ENCODE measurements around the gene CLTA. TPM values are rescaled to one million over a fixed set of nuclear protein-coding genes. Genes with fewer than 3 reads are reported as not detected.

The CLTA gene
- total and polyA plus RNA-seq, 2 experiments from 2014 or later: 218 to 240 TPM

- DNase-seq: no peak
- H3K9me3 ChIP-seq (ENCODE audit: low read depth): no peaks in the 10 kb centered on the region
- H3K27ac ChIP-seq: no peak overlapping the region
- H3K4me2 ChIP-seq (ENCODE audit: unreplicated experiment): no peak overlapping the region
- H3F3A ChIP-seq (ENCODE audit: insufficient read depth): peaks cover 13% of the 10 kb centered on the region; the same call in 1 of the 2 replicates
- no peaks in the 10 kb centered on the region for H3K9me2 ChIP-seq (ENCODE audit: insufficient read depth)
- H4K20me1 ChIP-seq (ENCODE audit: insufficient read depth): peaks cover 3% of the 10 kb centered on the region; the same call in 1 of the 2 replicates
- WGBS, 2 experiments (ENCODE audit: low coverage in 1 of 2, low lambda C conversion rate in 2 of 2, missing lambda C conversion rate in 2 of 2): 100% methylated on average over 1 of the region's 1 CpG
- no peaks in the 10 kb centered on the region for H3K27me3 ChIP-seq (replicated peaks; ENCODE audit: insufficient read depth)
- in situ Hi-C loops (cut with MboI): no loop called here
- H3K36me3 ChIP-seq (ENCODE audit: low read depth): peaks cover 5% of the 10 kb centered on the region; the same call in 1 of the 2 replicates
- H3K4me3 ChIP-seq: no peak overlapping the region
- H3K79me2 ChIP-seq (ENCODE audit: insufficient read depth): peaks cover 93% of the 10 kb centered on the region
- no peak overlapping the region for H2AFZ ChIP-seq
- TF ChIP-seq EZH2phosphoT487 (IDR thresholded peaks at IDR 0.05; ENCODE audit: insufficient read depth, low read depth) (no peak), EZH2 (IDR thresholded peaks at IDR 0.05; ENCODE audit: insufficient read depth, poor library complexity, severe bottlenecking) (no peak)
- no peak overlapping the region for H3K9ac ChIP-seq
- H3K4me1 ChIP-seq (ENCODE audit: insufficient read depth): no peaks in the 10 kb centered on the region
These were observed 60.7 kb downstream of the CLTA start for GRCh38 chr9:36251428-36251827.

DNA sequence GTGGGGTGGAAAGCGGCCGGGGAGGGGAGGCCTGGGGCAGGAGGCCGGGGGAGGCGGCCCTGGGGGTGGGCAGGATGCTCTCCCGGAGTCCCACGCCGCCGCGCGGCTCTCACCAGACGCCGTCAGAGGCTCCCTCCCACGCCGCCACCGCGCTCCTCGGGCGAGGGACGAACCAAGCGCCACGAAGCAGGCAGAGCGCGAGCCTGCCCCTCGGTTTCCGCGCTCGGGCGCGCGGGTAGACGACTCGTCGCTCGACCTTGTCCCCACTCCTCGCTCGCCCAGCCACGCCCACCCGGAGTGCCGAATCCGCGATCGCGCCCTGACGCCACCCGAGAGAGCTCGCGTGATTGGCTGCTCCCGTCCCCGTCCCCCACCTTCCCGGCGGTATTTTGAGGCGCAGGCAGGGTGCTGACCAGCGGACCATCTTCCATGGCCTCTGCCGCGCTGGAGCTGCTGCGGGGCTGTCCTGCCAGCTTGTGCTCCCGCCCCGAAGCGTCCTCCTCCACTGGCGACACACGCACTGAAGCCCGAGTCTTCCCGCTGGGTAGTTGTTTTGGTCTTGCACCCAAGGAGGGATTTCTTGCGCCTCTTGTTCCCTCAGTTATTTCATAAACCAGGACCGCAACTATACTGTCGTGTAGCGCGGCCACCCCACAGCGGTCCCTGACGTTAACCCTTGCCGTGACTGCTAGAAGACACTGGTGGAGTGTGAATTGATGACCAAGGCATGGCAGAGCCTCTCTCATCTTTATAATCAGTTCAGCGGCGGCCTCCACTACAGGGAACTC lies 67.7 kb downstream of the CLTA start, which contains the start of gene GNE:
Gene GNE, minus strand, starts transcription at position 241 of the 788 bp plus-strand sequence. CDS start 9,093 bp downstream, outside the sequence.
- no peak for TF ChIP-seq EZH2phosphoT487 (IDR thresholded peaks at IDR 0.05; ENCODE audit: insufficient read depth, low read depth)
- no peak for TF ChIP-seq EZH2 (IDR thresholded peaks at IDR 0.05; ENCODE audit: insufficient read depth, poor library complexity, severe bottlenecking)
- Histone ChIP-seq H3K4me1 (ENCODE audit: insufficient read depth) (peaks cover 5% of the 10 kb centered on the region), H3K4me2 (ENCODE audit: unreplicated experiment) (peak within 1 kb of the TSS; percentile 85), H3K9ac (peak within 1 kb of the TSS; percentile 91), H3K27me3 (replicated peaks; ENCODE audit: insufficient read depth) (no peaks in the 10 kb centered on the region), H3K9me2 (ENCODE audit: insufficient read depth) (no peaks in the 10 kb centered on the region), H3K27ac (peak within 1 kb of the TSS; percentile 86), H3K36me3 (ENCODE audit: low read depth) (no peaks in the 10 kb centered on the region), H3F3A (ENCODE audit: insufficient read depth) (peaks cover 9% of the 10 kb centered on the region; the same call in 1 of the 2 replicates), H3K79me2 (ENCODE audit: insufficient read depth) (peaks cover 41% of the 10 kb centered on the region), H3K9me3 (ENCODE audit: low read depth) (no peaks in the 10 kb centered on the region), H2AFZ (peak within 1 kb of the TSS; percentile 82), H4K20me1 (ENCODE audit: insufficient read depth) (no peaks in the 10 kb centered on the region), H3K4me3 (peak within 1 kb of the TSS; percentile 84)
- WGBS, 2 experiments (ENCODE audit: low coverage in 1 of 2, low lambda C conversion rate in 2 of 2, missing lambda C conversion rate in 2 of 2): 1 to 2% methylated on average over 42 to 68 of the region's 73 CpGs
- DNase-seq: peak; percentile 99
- in situ Hi-C loops (cut with MboI): no loop called here

DNA sequence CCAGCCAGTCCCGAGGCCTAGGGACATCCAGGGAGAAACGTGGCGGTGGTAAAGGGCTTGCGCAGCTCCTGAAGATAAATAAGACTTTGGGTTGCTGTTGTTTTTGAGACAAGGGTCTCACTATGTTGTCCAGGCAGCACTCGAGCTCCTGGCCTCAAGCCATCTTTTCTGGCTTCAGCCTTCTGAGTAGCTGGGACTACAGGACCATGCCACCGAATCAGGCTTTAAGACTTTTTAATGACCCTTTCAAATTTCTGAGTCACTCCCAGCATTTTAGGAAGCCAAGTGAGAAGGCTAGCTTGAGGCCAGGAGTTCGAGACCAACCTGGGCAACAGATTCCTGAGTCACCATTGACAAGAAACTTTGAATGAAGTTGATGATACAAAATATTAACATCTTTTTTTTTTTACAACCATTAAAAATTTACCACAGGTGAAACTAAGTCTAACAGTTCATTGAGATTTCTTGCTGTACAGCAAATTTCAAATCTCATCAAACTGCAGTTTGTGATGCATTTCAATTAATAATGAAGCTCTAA lies 68.3 kb downstream of the CLTA start:
- Histone ChIP-seq H4K20me1 (ENCODE audit: insufficient read depth) (no peaks in the 10 kb centered on the region), H3K27me3 (replicated peaks; ENCODE audit: insufficient read depth) (no peaks in the 10 kb centered on the region), H3K9ac (peak overlapping the region; percentile 91), H3K9me2 (ENCODE audit: insufficient read depth) (no peaks in the 10 kb centered on the region), H3F3A (ENCODE audit: insufficient read depth) (peaks cover 9% of the 10 kb centered on the region; the same call in 1 of the 2 replicates), H3K4me1 (ENCODE audit: insufficient read depth) (peaks cover 5% of the 10 kb centered on the region), H2AFZ (peak overlapping the region; percentile 82), H3K36me3 (ENCODE audit: low read depth) (no peaks in the 10 kb centered on the region), H3K27ac (peak overlapping the region; percentile 86), H3K4me2 (ENCODE audit: unreplicated experiment) (peak overlapping the region; percentile 85), H3K79me2 (ENCODE audit: insufficient read depth) (peaks cover 34% of the 10 kb centered on the region), H3K4me3 (peak overlapping the region; percentile 84), H3K9me3 (ENCODE audit: low read depth) (no peaks in the 10 kb centered on the region)
- 26 to 29% methylated on average over 7 of the region's 7 CpGs for WGBS, 2 experiments (ENCODE audit: low coverage in 1 of 2, low lambda C conversion rate in 2 of 2, missing lambda C conversion rate in 2 of 2)
- in situ Hi-C loops (cut with MboI): no loop called here
- TF ChIP-seq EZH2 (IDR thresholded peaks at IDR 0.05; ENCODE audit: insufficient read depth, poor library complexity, severe bottlenecking) (no peak), EZH2phosphoT487 (IDR thresholded peaks at IDR 0.05; ENCODE audit: insufficient read depth, low read depth) (no peak)
- peak; percentile 65 for DNase-seq

Other genes starting within 250 kb of the CLTA start
- gene OR2S2, start 232.8 kb upstream of the CLTA start, total RNA-seq (2014; rRNA removed; shearing (Covaris generic)): 0.11 TPM in 1 of 2 replicates, not detected in the other
- 0.30 and 0.67 TPM in 2 replicates for gene OR2S2, start 232.8 kb upstream of the CLTA start, polyA plus RNA-seq (2016; fragmentation: Nextera tagmentation; extraction: Ambion mirVana)
- gene RECK, start 154.0 kb upstream of the CLTA start, total RNA-seq (2014; rRNA removed; shearing (Covaris generic)): 113 and 127 TPM in 2 replicates
- 161 and 165 TPM in 2 replicates for gene RECK, start 154.0 kb upstream of the CLTA start, polyA plus RNA-seq (2016; fragmentation: Nextera tagmentation; extraction: Ambion mirVana)
- 27.5 and 32.9 TPM in 2 replicates for gene GLIPR2, start 54.2 kb upstream of the CLTA start, total RNA-seq (2014; rRNA removed; shearing (Covaris generic))
- 43.4 and 47.5 TPM in 2 replicates for gene GLIPR2, start 54.2 kb upstream of the CLTA start, polyA plus RNA-seq (2016; fragmentation: Nextera tagmentation; extraction: Ambion mirVana)
- gene CCIN, start 21.5 kb upstream of the CLTA start, total RNA-seq (2014; rRNA removed; shearing (Covaris generic)): 0.51 and 2.8 TPM in 2 replicates
- gene CCIN, start 21.5 kb upstream of the CLTA start, polyA plus RNA-seq (2016; fragmentation: Nextera tagmentation; extraction: Ambion mirVana): 1.4 and 2.5 TPM in 2 replicates
- gene GNE, start 67.5 kb downstream of the CLTA start, total RNA-seq (2014; rRNA removed; shearing (Covaris generic)): 20.6 and 22.4 TPM in 2 replicates
- gene GNE, start 67.5 kb downstream of the CLTA start, polyA plus RNA-seq (2016; fragmentation: Nextera tagmentation; extraction: Ambion mirVana): 6.2 and 6.9 TPM in 2 replicates
- 10.7 and 16.5 TPM in 2 replicates for gene RNF38, start 209.3 kb downstream of the CLTA start, total RNA-seq (2014; rRNA removed; shearing (Covaris generic))
- gene RNF38, start 209.3 kb downstream of the CLTA start, polyA plus RNA-seq (2016; fragmentation: Nextera tagmentation; extraction: Ambion mirVana): 6.2 and 6.7 TPM in 2 replicates